ENCODE data around the gene PRRC2B.

PRRC2B gene

DNA sequence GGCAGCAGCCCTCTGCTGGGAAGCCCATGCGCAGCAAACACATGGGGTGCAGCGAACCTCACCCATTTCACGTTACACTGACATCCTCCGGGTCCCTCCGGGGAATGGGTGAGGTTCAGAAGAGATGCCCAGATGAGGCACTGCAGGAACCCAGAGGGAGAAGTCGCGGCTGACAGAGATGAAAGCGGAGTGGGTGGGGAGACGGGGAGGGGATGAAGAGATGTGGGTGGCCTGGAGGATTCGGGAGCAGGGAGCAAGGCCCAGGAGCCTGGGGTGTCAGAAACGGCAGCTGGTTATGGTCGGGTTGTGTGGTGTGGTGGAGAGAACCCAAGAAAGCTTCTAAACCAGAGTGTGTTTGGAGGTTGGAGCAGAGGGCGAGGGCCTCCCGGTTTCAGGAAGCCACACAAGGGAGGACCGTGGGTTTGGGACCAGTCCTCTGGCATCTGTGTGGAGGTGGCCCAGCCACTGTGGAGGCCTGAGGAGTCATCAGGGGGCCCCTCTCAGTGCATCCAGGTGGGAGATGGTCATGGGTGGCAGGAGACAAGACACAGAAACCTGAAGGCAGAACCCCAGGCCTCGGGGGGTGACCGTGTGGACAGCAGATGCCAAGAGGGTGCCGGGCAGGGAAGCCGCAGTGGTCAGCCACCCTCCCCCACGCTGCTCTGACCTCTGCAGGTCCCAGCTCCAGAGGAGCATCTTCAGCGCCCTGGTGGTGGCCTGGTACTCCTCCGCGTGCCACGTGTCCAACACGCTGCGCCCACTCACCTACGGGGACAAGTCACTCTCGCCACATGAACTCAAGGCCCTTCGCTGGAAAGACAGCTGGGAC, 128.6 kb downstream of the PRRC2B start:
- peaks cover 53% of the 10 kb centered on the region for H3K36me3 ChIP-seq (ENCODE audit: control insufficient read depth, insufficient read depth, low read length)
- H3K27ac ChIP-seq (ENCODE audit: insufficient read depth, low read depth, low read length, poor library complexity, severe bottlenecking), result no peak overlapping the region
- H3K27me3 ChIP-seq (ENCODE audit: control insufficient read depth, insufficient read depth, low read length, poor library complexity, severe bottlenecking), result no peaks in the 10 kb centered on the region
- 95 to 96% methylated on average over 29 of the region's 29 CpGs for WGBS, 2 experiments
- no peaks in the 10 kb centered on the region for H3K9me3 ChIP-seq (ENCODE audit: control insufficient read depth, low read length)
- H3K4me3 ChIP-seq (ENCODE audit: insufficient read depth, low read depth, low read length), result no peak overlapping the region
- no peaks in the 10 kb centered on the region for H3K4me1 ChIP-seq (ENCODE audit: control insufficient read depth, insufficient read depth, low read length)

GRCh38 chr9:131523086-131523388, 129.2 kb downstream of the PRRC2B start:
- H3K27me3 ChIP-seq (ENCODE audit: control insufficient read depth, insufficient read depth, low read length, poor library complexity, severe bottlenecking), result no peaks in the 10 kb centered on the region
- no peaks in the 10 kb centered on the region for H3K4me1 ChIP-seq (ENCODE audit: control insufficient read depth, insufficient read depth, low read length)
- H3K9me3 ChIP-seq (ENCODE audit: control insufficient read depth, low read length), result no peaks in the 10 kb centered on the region
- 94 to 95% methylated on average over 9 of the region's 9 CpGs for WGBS, 2 experiments
- H3K36me3 ChIP-seq (ENCODE audit: control insufficient read depth, insufficient read depth, low read length), result peaks cover 53% of the 10 kb centered on the region
- no peak overlapping the region for H3K27ac ChIP-seq (ENCODE audit: insufficient read depth, low read depth, low read length, poor library complexity, severe bottlenecking)
- no peak overlapping the region for H3K4me3 ChIP-seq (ENCODE audit: insufficient read depth, low read depth, low read length)

GRCh38 chr9:131523451-131524435, 129.9 kb downstream of the PRRC2B start:
- Histone ChIP-seq H3K27ac (ENCODE audit: insufficient read depth, low read depth, low read length, poor library complexity, severe bottlenecking) (no peak overlapping the region), H3K36me3 (ENCODE audit: control insufficient read depth, insufficient read depth, low read length) (peaks cover 53% of the 10 kb centered on the region), H3K27me3 (ENCODE audit: control insufficient read depth, insufficient read depth, low read length, poor library complexity, severe bottlenecking) (no peaks in the 10 kb centered on the region), H3K4me3 (ENCODE audit: insufficient read depth, low read depth, low read length) (no peak overlapping the region), H3K4me1 (ENCODE audit: control insufficient read depth, insufficient read depth, low read length) (no peaks in the 10 kb centered on the region), H3K9me3 (ENCODE audit: control insufficient read depth, low read length) (no peaks in the 10 kb centered on the region)
- 93 to 94% methylated on average over 29 of the region's 29 CpGs for WGBS, 2 experiments

GRCh38 chr9:131524665-131525315, 130.9 kb downstream of the PRRC2B start:
- Histone ChIP-seq H3K4me1 (ENCODE audit: control insufficient read depth, insufficient read depth, low read length) (peaks cover 3% of the 10 kb centered on the region), H3K27ac (ENCODE audit: insufficient read depth, low read depth, low read length, poor library complexity, severe bottlenecking) (no peak overlapping the region), H3K4me3 (ENCODE audit: insufficient read depth, low read depth, low read length) (no peak overlapping the region), H3K9me3 (ENCODE audit: control insufficient read depth, low read length) (no peaks in the 10 kb centered on the region), H3K27me3 (ENCODE audit: control insufficient read depth, insufficient read depth, low read length, poor library complexity, severe bottlenecking) (no peaks in the 10 kb centered on the region), H3K36me3 (ENCODE audit: control insufficient read depth, insufficient read depth, low read length) (peaks cover 52% of the 10 kb centered on the region)
- 94 to 95% methylated on average over 23 of the region's 23 CpGs for WGBS, 2 experiments

- Histone ChIP-seq H3K9me3 (ENCODE audit: control insufficient read depth, low read length) (no peaks in the 10 kb centered on the region), H3K27me3 (ENCODE audit: control insufficient read depth, insufficient read depth, low read length, poor library complexity, severe bottlenecking) (no peaks in the 10 kb centered on the region), H3K36me3 (ENCODE audit: control insufficient read depth, insufficient read depth, low read length) (peaks cover 42% of the 10 kb centered on the region), H3K4me1 (ENCODE audit: control insufficient read depth, insufficient read depth, low read length) (peaks cover 7% of the 10 kb centered on the region), H3K27ac (ENCODE audit: insufficient read depth, low read depth, low read length, poor library complexity, severe bottlenecking) (no peak overlapping the region), H3K4me3 (ENCODE audit: insufficient read depth, low read depth, low read length) (no peak overlapping the region)
- WGBS, 2 experiments, result 89 to 92% methylated on average over 19 of the region's 19 CpGs
Observed at GRCh38 chr9:131525643-131526565, 132.0 kb downstream of the PRRC2B start.

DNA sequence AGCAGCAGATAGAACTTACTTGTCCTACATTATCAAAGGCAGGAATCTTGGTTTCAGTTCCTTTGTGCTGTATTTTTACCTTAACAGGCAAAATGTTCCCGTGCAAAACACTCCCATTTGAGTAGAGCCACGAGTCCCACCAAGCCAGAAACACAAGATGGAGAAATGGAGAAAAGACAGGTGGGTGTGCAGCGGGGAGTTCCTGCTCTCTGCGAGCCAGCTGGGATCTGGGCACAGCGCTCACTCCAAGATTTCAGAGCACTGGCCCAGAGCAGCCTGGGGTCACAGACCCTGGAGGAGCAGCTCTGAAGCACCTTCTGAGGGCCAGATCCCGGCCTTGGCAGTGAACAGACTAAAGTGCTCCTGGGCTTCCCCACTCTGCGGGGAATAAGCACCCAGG, 134.3 kb downstream of the PRRC2B start:
- no peak overlapping the region for H3K4me3 ChIP-seq (ENCODE audit: insufficient read depth, low read depth, low read length)
- peaks cover 7% of the 10 kb centered on the region for H3K4me1 ChIP-seq (ENCODE audit: control insufficient read depth, insufficient read depth, low read length)
- no peaks in the 10 kb centered on the region for H3K27me3 ChIP-seq (ENCODE audit: control insufficient read depth, insufficient read depth, low read length, poor library complexity, severe bottlenecking)
- peaks cover 37% of the 10 kb centered on the region for H3K36me3 ChIP-seq (ENCODE audit: control insufficient read depth, insufficient read depth, low read length)
- no peaks in the 10 kb centered on the region for H3K9me3 ChIP-seq (ENCODE audit: control insufficient read depth, low read length)
- WGBS, 2 experiments, result 96 to 97% methylated on average over 7 of the region's 7 CpGs
- no peak overlapping the region for H3K27ac ChIP-seq (ENCODE audit: insufficient read depth, low read depth, low read length, poor library complexity, severe bottlenecking)

- Histone ChIP-seq H3K36me3 (ENCODE audit: control insufficient read depth, insufficient read depth, low read length) (peaks cover 37% of the 10 kb centered on the region), H3K27ac (ENCODE audit: insufficient read depth, low read depth, low read length, poor library complexity, severe bottlenecking) (no peak overlapping the region), H3K4me1 (ENCODE audit: control insufficient read depth, insufficient read depth, low read length) (peaks cover 7% of the 10 kb centered on the region), H3K27me3 (ENCODE audit: control insufficient read depth, insufficient read depth, low read length, poor library complexity, severe bottlenecking) (no peaks in the 10 kb centered on the region), H3K4me3 (ENCODE audit: insufficient read depth, low read depth, low read length) (no peak overlapping the region), H3K9me3 (ENCODE audit: control insufficient read depth, low read length) (no peaks in the 10 kb centered on the region)
- 96 to 97% methylated on average over 35 of the region's 35 CpGs for WGBS, 2 experiments
Observed at GRCh38 chr9:131528886-131529505, 135.1 kb downstream of the PRRC2B start.

DNA sequence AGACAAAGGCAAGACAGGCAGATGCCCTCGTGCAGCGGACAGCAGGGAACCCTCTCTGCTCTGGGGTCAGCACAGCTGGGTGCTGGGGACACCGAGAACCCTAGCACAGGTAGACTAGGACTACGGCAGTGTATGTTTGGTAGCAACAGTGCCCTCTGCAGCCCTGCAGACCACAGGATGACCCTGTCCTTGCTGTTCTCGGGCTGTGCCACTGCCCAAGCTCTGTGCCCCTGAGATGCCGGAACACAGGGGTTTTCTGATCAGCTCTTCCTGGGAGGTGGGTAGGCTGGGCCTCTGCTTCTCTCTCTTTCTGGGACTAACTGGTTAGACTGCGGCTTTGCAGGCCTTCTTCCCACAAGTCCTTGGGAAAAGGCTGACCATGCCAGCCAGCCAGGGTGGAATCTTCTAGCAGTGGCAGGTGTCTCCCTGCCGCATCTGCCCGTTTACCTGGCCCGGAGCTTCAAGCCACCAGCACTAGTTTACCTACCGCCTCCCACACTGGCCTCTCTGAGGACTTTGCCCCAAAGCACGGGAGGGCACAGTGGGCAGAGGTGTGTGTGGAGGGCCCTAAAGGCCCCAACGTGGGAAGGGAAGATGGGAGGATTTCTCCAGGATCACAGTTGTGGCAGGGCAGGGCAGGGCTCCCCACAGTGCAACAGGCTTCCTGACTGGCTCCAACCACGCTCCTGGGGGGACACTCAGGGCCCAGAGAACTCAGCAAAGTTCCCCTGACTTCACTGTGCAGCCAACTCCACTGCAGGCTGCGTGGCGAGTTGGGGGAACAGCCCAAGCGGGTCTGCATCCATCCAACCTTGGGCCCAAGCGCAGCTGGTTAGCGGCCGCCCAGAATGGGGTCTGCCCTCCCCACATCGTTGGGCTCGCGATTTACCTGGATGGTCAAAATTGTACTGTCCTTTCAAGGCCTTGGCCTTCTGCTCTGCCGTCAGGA, 136.0 kb downstream of the PRRC2B start:
- H3K27me3 ChIP-seq (ENCODE audit: control insufficient read depth, insufficient read depth, low read length, poor library complexity, severe bottlenecking), result no peaks in the 10 kb centered on the region
- H3K4me3 ChIP-seq (ENCODE audit: insufficient read depth, low read depth, low read length), result peak overlapping the region; percentile 80
- H3K9me3 ChIP-seq (ENCODE audit: control insufficient read depth, low read length), result no peaks in the 10 kb centered on the region
- H3K36me3 ChIP-seq (ENCODE audit: control insufficient read depth, insufficient read depth, low read length), result peaks cover 37% of the 10 kb centered on the region
- WGBS, 2 experiments, result 69 to 71% methylated on average over 24 of the region's 24 CpGs
- H3K27ac ChIP-seq (ENCODE audit: insufficient read depth, low read depth, low read length, poor library complexity, severe bottlenecking), result no peak overlapping the region
- H3K4me1 ChIP-seq (ENCODE audit: control insufficient read depth, insufficient read depth, low read length), result peaks cover 7% of the 10 kb centered on the region

Data from ectodermal cell (in vitro differentiated cells).